Loucy (cell line): ENCODE data around the gene FCAMR.

Source experiments
- EZH2phosphoT487 ChIP-seq: fragments of 200-600 bp; IDR thresholded peaks from 2 replicates; pipeline ENCODE4 v1.6.1; 2018; ENCODE audit warnings: antibody characterized with exemption, mild to moderate bottlenecking, moderate library complexity, borderline replicate concordance
- TF ChIP-seq, protein P1 (sequence below): fragments of 200-600 bp; sonication (generic); conservative IDR thresholded peaks from 2 replicates; pipeline ENCODE4 v1.5.1; 2014; ENCODE audit warnings: mild to moderate bottlenecking, antibody characterized with exemption, low read length

DNA sequence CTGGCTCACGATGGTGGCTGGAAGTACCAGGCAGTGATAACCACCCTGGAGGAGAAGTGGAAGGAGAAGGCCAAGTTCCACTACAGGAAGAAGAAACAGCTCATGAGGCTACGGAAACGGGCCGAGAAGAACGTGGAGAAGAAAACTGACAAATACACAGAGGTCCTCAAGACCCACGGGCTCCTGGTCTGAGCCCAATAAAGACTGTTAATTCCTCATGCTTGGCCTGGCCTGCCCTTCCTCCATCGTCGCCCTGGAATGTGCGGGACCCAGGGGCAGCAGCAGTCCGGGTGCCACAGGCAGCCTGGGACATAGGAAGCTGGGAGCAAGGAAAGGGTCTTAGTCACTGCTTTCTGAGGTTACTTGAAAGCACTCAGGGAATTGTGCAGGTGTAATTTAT, 62.2 kb downstream of the FCAMR start:
- TF ChIP-seq, protein P1, sequence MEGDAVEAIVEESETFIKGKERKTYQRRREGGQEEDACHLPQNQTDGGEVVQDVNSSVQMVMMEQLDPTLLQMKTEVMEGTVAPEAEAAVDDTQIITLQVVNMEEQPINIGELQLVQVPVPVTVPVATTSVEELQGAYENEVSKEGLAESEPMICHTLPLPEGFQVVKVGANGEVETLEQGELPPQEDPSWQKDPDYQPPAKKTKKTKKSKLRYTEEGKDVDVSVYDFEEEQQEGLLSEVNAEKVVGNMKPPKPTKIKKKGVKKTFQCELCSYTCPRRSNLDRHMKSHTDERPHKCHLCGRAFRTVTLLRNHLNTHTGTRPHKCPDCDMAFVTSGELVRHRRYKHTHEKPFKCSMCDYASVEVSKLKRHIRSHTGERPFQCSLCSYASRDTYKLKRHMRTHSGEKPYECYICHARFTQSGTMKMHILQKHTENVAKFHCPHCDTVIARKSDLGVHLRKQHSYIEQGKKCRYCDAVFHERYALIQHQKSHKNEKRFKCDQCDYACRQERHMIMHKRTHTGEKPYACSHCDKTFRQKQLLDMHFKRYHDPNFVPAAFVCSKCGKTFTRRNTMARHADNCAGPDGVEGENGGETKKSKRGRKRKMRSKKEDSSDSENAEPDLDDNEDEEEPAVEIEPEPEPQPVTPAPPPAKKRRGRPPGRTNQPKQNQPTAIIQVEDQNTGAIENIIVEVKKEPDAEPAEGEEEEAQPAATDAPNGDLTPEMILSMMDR: no peak
- TF ChIP-seq EZH2phosphoT487: no peak
